Fibroblast of the aortic adventitia (primary cell): Measurements from ENCODE around the gene BPIFA3. TPM values are rescaled to one million over a fixed set of nuclear protein-coding genes. Genes with fewer than 3 reads are reported as not detected.

Experiments used
- DNase-seq: peaks from one replicate; pipeline ENCODE4 v3.0.0-alpha.2; 2010; ENCODE audit warnings: low read depth
- H3K4me3 ChIP-seq: 2 replicates; pipeline ENCODE4 v1.5.1; 2011; ENCODE audit warnings: low read depth, mild to moderate bottlenecking, control low read depth, low read length, moderate library complexity
- total RNA-seq: library from RNA; depleted of rRNA; stranded (reverse); fragments of >200 nt; gene quantifications from 2 replicates; pipeline ENCODE4 v1.2.3, GENCODE V29; 2012; ENCODE audit warnings: low replicate concordance
- TF ChIP-seq, protein P1 (sequence below): IDR thresholded peaks from 2 replicates; pipeline ENCODE4 v1.5.1; 2011; ENCODE audit warnings: mild to moderate bottlenecking, low read length, control low read depth, inconsistent platforms; ENCODE audit not compliant: insufficient read depth

Gene BPIFA3
- total RNA-seq, 1 donor, result not detected

DNA sequence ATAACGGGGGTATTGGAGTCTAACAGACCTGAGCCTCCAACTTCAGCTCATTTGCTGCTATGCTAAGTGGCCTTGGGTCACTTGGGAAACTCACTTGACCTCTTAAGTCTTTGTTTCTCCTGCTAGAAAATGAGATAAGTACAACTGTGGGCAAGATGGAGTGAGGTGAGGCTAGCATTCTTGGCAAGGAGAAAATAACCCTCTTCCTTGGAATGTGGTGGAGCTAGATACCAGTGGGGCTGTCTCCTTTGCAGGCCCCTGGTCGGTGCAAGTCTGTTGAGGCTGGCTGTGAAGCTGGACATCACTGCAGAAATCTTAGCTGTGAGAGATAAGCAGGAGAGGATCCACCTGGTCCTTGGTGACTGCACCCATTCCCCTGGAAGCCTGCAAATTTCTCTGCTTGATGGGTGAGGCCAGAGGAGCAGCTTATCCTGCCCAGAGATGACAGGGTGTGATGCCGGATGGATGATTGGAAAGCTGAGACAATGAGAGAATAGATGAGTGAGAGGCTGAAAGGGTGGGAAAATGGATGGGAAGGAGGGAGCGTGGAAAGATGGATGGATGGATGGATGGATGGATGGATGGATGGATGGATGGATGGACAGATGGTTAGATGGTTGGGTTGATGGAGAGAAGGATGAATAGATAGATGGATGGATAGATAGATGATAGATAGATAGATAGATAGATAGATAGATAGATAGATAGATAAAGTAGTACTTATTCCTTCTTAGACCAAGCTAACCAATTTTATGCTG lies 23.0 kb downstream of the BPIFA3 start:
- DNase-seq, result no peak
- TF ChIP-seq, protein P1, sequence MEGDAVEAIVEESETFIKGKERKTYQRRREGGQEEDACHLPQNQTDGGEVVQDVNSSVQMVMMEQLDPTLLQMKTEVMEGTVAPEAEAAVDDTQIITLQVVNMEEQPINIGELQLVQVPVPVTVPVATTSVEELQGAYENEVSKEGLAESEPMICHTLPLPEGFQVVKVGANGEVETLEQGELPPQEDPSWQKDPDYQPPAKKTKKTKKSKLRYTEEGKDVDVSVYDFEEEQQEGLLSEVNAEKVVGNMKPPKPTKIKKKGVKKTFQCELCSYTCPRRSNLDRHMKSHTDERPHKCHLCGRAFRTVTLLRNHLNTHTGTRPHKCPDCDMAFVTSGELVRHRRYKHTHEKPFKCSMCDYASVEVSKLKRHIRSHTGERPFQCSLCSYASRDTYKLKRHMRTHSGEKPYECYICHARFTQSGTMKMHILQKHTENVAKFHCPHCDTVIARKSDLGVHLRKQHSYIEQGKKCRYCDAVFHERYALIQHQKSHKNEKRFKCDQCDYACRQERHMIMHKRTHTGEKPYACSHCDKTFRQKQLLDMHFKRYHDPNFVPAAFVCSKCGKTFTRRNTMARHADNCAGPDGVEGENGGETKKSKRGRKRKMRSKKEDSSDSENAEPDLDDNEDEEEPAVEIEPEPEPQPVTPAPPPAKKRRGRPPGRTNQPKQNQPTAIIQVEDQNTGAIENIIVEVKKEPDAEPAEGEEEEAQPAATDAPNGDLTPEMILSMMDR, result no peak
- H3K4me3 ChIP-seq, result no peak overlapping the region

DNA sequence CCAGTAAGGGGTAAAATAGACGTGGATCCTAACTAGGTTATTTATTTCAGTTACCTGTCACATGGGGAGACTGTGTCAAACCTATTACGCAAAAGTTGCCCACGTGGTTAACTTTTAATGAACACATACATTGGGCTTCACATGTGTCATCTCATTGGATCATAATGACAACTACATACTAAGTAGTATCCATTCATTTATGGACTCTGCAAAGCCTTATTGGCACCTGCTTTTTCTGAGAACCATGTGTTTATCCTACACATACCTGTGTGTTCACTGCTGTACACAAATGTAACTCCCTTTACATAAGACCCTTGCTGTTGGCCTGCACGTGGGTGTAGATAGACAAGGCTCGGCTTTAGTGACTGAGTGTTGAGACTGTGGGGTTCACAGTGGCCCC lies 23.8 kb downstream of the BPIFA3 start:
- DNase-seq, result no peak
- TF ChIP-seq, protein P1, result no peak
- no peak overlapping the region for H3K4me3 ChIP-seq

DNA sequence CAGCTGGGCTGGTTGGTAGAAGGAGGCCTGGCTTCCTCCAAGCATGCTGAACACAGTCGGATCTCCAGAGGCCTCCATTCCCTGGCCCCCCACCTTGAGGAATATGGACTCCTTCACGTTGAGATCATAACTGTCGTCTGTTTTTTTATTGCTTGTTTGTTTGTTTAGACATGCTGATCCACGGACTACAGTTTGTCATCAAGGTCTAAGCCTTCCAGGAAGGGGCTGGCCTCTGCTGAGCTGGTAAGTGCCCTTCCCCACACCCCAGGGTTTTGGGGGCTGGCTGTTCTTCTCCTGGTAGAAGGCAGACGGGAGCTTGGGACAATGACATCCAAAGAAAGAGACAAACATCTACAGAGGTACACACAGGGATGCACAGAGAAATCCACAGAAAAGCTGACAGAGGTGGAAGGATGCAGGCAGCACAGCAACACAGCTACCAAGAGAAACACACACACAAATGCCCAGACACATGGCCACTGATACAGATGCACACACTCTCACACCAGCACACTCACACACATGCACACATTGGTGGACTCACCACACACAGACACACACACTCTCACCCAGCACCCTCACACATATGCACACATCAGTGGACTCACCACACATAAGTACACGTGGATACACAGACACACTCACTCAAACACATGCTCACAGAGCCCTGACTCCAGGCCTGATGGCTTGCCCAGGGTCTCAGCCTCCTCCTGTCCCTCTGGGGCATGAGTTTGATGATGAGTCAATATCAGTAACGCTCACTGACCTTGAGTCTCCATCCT lies 25.4 kb downstream of the BPIFA3 start:
- no peak for DNase-seq
- TF ChIP-seq, protein P1, result no peak
- no peak overlapping the region for H3K4me3 ChIP-seq

DNA sequence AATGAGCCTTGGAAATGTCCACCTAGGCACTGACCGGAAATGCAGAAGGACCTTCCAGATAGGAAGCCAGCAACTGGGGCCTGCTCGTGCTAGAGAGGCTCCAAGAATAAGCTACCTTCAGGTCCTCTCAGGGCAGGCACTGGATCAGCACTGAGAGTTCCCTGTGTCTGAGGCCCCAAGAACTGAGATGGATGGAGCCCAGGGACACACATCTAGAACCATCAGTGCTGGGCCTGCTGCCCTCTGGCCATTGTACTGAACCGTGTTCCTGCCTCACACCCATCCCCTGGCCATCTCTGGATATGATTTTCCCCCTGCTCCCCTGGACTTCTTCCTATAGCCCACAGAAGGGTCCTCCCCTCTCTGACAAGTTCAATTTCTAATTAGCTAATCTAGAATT lies 28.9 kb downstream of the BPIFA3 start:
- DNase-seq, result no peak
- TF ChIP-seq, protein P1, result no peak
- H3K4me3 ChIP-seq, result no peak overlapping the region

DNA sequence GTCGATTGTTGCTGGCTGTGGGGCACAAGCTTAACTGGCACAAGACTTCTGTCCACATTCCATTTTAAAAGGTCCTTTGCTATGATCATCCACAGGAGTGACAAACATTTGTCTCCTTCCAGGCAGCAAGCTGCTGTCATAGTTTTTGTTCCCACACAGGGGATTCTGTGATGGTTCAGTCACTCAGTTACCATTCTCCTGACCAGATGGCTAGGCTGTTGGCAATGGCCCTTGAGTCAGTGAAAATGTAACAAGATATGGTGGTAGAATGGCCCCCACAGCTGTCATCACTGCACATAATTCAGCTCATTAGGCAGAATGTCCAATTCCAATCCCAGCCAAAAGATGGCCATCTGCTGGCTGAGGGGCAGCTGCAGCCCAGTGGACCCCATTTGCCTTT lies 32.3 kb downstream of the BPIFA3 start:
- H3K4me3 ChIP-seq, result no peak overlapping the region
- TF ChIP-seq, protein P1, result no peak
- no peak for DNase-seq

DNA sequence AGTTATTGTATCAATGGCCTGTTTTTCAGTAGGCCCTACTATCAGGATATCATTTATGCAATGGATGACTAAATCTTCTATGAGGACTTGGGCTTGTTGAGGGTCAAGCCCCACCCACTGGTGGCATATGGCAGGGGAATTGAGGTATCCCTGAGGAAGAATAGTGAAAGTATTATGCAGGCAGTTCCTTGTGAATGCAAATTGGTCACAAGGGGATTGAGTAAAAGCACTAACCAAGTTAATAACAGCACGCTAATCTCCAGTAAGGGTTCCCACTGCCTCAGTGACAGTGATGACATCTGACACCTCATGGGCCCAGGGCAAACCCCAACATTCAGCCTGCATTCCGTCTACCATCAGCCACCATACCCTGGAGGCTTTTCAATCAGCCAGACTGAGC lies 33.5 kb downstream of the BPIFA3 start:
- no peak for DNase-seq
- TF ChIP-seq, protein P1, result no peak
- H3K4me3 ChIP-seq, result no peak overlapping the region
